Neural cell (in vitro differentiated cells): ENCODE measurements around the gene SUGCT.

Source experiments
- EP300 ChIP-seq: fragments of 450-650 bp; conservative IDR thresholded peaks from 2 replicates; pipeline ENCODE4 v1.6.1; 2014; ENCODE audit warnings: antibody characterized with exemption, mild to moderate bottlenecking, moderate library complexity; ENCODE audit not compliant: poor library complexity, severe bottlenecking
- RAD21 ChIP-seq: fragments of 450-650 bp; conservative IDR thresholded peaks from 2 replicates; pipeline ENCODE4 v1.6.1; 2014; ENCODE audit warnings: antibody characterized with exemption, mild to moderate bottlenecking, moderate library complexity
- TF ChIP-seq, protein P1 (sequence below): fragments of 450-650 bp; IDR thresholded peaks from 2 replicates; pipeline ENCODE4 v1.5.1; 2014; ENCODE audit warnings: antibody characterized with exemption, mild to moderate bottlenecking, moderate library complexity; ENCODE audit not compliant: poor library complexity, severe bottlenecking
- TF ChIP-seq, protein P2 (sequence below): IDR thresholded peaks from 2 replicates; pipeline ENCODE4 v1.6.1; 2012; ENCODE audit warnings: borderline replicate concordance

DNA sequence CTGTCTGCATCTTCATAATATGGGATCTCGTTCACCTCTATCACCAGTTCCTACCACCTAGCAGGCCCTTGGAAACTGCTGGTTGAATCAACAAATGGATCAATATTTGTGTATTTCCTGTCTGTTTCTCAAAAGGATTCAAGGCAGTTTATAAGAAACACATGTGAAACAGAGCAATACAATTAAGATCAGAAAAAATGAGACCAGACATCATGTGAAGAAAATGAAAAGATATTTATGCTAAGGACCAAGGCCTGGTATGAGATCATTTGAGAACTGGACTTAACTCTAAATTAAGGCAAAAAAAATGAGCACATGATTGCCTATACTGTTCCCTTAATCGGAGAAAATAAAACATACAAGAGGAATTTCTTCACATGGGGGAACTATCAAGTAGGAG lies 589.0 kb downstream of the SUGCT start:
- TF ChIP-seq, protein P1, sequence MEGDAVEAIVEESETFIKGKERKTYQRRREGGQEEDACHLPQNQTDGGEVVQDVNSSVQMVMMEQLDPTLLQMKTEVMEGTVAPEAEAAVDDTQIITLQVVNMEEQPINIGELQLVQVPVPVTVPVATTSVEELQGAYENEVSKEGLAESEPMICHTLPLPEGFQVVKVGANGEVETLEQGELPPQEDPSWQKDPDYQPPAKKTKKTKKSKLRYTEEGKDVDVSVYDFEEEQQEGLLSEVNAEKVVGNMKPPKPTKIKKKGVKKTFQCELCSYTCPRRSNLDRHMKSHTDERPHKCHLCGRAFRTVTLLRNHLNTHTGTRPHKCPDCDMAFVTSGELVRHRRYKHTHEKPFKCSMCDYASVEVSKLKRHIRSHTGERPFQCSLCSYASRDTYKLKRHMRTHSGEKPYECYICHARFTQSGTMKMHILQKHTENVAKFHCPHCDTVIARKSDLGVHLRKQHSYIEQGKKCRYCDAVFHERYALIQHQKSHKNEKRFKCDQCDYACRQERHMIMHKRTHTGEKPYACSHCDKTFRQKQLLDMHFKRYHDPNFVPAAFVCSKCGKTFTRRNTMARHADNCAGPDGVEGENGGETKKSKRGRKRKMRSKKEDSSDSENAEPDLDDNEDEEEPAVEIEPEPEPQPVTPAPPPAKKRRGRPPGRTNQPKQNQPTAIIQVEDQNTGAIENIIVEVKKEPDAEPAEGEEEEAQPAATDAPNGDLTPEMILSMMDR = no peak
- TF ChIP-seq EP300 (no peak), RAD21 (no peak)
- TF ChIP-seq, protein P2, sequence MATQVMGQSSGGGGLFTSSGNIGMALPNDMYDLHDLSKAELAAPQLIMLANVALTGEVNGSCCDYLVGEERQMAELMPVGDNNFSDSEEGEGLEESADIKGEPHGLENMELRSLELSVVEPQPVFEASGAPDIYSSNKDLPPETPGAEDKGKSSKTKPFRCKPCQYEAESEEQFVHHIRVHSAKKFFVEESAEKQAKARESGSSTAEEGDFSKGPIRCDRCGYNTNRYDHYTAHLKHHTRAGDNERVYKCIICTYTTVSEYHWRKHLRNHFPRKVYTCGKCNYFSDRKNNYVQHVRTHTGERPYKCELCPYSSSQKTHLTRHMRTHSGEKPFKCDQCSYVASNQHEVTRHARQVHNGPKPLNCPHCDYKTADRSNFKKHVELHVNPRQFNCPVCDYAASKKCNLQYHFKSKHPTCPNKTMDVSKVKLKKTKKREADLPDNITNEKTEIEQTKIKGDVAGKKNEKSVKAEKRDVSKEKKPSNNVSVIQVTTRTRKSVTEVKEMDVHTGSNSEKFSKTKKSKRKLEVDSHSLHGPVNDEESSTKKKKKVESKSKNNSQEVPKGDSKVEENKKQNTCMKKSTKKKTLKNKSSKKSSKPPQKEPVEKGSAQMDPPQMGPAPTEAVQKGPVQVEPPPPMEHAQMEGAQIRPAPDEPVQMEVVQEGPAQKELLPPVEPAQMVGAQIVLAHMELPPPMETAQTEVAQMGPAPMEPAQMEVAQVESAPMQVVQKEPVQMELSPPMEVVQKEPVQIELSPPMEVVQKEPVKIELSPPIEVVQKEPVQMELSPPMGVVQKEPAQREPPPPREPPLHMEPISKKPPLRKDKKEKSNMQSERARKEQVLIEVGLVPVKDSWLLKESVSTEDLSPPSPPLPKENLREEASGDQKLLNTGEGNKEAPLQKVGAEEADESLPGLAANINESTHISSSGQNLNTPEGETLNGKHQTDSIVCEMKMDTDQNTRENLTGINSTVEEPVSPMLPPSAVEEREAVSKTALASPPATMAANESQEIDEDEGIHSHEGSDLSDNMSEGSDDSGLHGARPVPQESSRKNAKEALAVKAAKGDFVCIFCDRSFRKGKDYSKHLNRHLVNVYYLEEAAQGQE = no peak
